Measurements from ENCODE around the gene VHLL.

DNA sequence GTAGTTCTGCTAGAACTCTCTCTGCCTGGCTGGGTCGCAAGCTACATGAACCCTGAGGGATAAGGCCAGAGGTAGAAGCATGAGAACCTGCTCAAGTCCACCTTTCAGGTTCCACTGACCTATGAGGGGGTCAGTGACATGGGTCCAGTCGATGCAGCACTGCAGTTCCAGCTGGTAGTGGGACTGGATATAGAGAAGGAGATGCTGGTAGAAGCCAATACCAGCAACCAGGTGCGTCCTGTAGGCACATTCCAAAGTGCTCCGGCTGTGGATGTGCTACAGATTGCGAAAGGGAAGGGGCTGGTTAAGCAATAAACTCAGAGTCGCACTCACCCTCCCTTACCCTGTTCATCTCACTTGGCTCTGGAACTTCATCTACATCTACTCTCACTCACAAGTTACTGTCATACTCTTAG is 22.1 kb downstream of the VHLL start:
- TF ChIP-seq POLR2A (IDR thresholded peaks at IDR 0.05) = no peak
- TF ChIP-seq, protein P1, sequence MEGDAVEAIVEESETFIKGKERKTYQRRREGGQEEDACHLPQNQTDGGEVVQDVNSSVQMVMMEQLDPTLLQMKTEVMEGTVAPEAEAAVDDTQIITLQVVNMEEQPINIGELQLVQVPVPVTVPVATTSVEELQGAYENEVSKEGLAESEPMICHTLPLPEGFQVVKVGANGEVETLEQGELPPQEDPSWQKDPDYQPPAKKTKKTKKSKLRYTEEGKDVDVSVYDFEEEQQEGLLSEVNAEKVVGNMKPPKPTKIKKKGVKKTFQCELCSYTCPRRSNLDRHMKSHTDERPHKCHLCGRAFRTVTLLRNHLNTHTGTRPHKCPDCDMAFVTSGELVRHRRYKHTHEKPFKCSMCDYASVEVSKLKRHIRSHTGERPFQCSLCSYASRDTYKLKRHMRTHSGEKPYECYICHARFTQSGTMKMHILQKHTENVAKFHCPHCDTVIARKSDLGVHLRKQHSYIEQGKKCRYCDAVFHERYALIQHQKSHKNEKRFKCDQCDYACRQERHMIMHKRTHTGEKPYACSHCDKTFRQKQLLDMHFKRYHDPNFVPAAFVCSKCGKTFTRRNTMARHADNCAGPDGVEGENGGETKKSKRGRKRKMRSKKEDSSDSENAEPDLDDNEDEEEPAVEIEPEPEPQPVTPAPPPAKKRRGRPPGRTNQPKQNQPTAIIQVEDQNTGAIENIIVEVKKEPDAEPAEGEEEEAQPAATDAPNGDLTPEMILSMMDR (IDR thresholded peaks at IDR 0.05) = no peak
- TF ChIP-seq EP300 (IDR thresholded peaks at IDR 0.05) = no peak

Data from tibial nerve (tissue), 4 donors.